GM21526 (cell line): ENCODE data around the gene NUDT6.
"Not testable (repeated sequence)": the region's sequence is repeated elsewhere in the genome, so short reads cannot be mapped to it uniquely, and the experiment has no call there.

ENCODE experiments used
- ATAC-seq: cut with Tn5 transposase; IDR thresholded peaks from one replicate; pipeline ENCODE4 v1.9.1; 2021; ENCODE audit warnings: moderate library complexity; ENCODE audit not compliant: unreplicated experiment, low FRiP score

Gene NUDT6

GRCh38 chr4:122879001-122879400, 43.4 kb downstream of the NUDT6 start:
- ATAC-seq: no peak

DNA sequence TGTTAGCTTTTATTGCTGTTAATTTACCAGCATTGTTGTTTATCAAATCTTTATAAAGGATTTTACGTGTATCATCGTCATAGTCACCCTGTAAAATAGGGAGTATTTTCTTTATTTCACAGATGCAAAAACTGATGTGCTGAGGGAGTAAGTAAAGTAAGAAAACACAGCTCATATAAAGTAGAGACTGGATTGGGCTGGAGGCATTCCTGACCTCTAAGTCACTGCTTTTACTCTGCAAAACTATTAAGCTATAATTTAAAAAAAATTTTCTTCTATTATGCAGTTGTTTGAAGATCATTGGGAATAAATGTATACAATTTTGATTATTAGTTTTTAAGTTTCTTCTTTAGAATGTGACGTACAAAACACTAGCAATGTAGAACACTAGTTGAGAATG, 45.9 kb downstream of the NUDT6 start:
- no peak for ATAC-seq

DNA sequence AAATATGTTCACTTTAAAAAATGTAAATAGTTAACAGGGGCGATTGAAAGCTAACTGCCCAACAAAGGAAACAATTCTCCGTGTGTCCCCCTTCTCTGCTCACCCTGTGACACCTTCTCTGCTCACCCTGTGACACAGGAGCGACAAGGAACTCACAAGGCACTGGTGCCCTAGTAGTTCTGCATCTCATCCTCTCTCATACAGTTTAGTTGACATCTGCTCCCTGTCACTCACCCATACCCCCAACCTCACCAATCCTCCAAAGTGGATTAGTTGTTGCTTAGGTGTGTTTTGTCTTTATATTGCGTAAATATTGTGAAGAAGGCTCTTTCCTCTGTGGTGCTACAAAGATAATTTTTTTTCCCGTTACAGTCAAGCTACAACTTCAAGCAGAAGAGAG, 46.4 kb downstream of the NUDT6 start:
- no peak for ATAC-seq

DNA sequence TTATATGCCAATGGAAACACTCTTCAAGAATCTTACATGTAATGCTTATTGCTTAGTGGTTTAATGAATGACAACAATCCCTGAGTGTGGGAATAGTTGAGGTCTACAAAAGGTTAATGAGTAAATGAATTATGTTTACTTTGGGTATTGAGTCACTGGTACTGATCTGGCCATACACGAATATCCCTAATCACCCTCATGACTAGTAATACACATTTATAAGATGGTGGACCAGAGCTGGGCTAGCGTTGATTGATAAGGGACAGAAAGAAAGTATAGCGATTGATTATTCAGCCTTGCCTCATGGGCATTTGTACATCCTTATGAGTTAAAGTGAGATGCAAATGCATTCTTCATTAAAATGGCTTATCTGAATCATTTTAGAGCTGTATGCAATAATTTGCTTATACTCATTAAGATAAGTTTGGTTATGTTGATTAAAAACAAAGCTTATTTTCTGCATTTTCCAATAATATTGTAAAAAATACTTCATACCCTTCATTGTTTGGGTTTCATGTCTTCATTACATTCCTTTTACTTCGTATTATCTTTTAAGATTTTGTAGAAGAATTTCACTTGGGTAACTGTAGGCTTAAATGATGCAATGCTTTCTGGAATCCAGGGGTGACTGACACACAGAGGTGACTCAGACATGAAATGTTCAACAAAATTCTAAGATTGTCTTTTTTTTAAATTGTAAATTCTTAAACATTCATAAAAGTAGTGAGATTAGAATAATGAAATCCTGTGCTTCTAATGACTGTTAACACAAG, 48.4 kb downstream of the NUDT6 start:
- ATAC-seq: no peak

- no peak for ATAC-seq
These were observed 49.3 kb downstream of the NUDT6 start for GRCh38 chr4:122873146-122873545.

GRCh38 chr4:122868235-122868634, 54.2 kb downstream of the NUDT6 start:
- ATAC-seq: not testable (repeated sequence)

GRCh38 chr4:122865425-122865824, 57.0 kb downstream of the NUDT6 start:
- no peak for ATAC-seq

DNA sequence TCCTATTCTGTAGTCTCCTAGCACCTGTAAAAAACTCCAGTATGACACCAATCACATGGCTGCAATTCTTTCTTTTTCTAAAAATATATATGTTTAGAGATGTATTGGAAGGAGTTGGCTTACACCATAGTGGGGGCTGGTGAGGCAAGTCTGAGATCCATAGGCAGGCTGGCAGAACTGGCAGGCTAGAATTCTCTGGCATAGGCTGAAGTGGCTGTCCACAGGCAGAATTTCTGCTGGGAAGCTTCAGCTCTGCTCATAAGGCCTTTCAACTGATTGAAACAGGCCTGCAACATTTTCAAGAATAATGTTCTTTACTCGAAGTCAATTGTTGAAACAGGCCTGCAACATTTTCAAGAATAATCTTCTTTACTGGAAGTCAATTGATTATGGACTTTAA, 58.8 kb downstream of the NUDT6 start:
- ATAC-seq: no peak

DNA sequence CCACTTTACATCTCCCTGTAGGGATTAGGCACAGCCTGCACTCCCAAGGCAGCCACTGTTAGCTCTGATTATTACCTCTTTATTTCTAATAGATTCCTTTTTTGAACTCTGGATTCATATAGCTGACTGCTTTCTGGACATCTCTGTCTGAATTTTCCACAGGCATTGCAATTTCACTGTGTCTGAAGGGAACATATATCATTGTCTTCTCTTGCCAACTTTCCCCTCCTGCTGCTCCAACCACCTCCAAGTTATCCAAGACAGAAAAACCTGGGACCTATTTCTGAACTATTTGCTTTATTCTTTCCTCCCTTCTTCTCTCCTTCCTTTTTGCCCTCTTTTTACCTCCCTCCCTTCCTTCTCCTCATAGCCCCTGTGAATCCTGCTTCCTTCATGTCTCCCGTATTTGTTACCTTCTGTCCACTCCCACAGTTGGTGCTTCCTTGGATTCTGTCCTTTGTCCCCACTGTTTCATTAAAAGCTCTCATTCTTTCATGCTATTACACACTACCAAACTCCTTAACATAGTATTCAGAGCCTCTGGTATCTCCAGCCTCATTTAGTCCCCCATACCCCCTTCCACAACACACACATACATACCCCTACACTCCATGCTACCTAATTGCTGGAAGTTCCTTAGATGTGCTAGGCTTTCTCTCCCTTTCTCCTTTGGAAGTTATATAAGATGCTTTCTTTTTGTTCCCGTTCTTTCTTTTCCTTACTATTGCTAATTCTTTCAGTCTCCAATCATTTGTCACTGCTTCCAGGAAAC, 61.0 kb downstream of the NUDT6 start:
- no peak for ATAC-seq

DNA sequence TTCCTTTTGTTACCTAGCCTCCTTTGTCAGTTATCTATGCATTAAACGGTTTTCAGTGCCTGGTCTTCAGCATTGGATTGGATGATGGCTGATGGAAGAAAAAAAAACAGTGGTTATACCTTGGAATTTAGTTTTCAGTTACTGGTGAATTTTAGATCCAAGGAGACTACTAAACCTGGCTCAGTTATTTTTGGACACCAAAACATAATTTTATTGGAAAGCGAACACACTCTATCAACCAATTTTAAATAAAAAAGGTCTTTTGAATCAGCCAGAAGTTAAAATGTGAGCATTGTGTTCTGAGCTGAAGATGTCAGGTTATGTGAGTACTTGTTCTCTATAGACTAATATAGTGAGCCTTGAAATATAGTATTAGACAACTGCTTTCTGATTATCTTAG, 63.7 kb downstream of the NUDT6 start:
- ATAC-seq: no peak

DNA sequence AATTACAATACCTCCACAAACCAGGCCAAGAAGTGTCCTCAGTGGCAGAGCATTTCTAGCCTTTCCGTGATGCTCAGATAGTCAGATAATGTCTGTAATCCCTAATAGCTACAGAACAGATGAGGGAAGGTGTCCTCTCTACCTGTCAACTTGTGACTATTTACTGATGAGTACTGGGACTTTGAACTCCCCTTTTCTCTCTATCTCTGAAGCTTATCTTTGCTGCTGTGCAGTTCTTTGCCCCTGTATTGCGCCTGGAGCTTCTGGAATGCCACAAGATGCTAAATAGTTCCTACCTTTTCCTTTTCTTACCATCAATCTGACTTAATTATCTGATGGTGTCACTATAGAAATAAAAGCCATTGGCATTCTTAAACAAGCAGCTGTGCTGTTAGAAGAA, 65.2 kb downstream of the NUDT6 start:
- ATAC-seq: no peak

- no peak for ATAC-seq
These were observed 67.0 kb downstream of the NUDT6 start for GRCh38 chr4:122855353-122855890.

- ATAC-seq: no peak
These were observed 67.7 kb downstream of the NUDT6 start for GRCh38 chr4:122854447-122855352.

- ATAC-seq: no peak
These were observed 70.8 kb downstream of the NUDT6 start for GRCh38 chr4:122851568-122851967.

DNA sequence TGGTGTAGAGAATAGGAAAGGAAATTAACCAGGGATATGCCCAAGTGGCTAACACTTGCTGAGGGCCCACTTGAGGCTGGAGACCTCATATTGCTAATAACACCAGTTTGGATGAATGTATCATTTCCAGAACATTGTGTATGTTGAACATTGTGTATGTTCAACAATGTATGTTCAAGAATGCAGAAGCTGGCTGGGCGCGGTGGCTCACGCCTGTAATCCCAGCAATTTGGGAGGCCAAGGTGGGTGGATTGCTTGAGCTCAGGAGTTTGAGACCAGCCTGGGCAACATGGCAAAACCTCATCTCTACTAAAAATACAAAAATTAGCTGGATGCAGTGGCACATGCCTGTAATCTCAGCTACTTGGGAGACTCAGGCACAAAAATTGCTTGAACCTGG, 72.6 kb downstream of the NUDT6 start:
- not testable (repeated sequence) for ATAC-seq

GRCh38 chr4:122847931-122848330, 74.5 kb downstream of the NUDT6 start:
- ATAC-seq: no peak

DNA sequence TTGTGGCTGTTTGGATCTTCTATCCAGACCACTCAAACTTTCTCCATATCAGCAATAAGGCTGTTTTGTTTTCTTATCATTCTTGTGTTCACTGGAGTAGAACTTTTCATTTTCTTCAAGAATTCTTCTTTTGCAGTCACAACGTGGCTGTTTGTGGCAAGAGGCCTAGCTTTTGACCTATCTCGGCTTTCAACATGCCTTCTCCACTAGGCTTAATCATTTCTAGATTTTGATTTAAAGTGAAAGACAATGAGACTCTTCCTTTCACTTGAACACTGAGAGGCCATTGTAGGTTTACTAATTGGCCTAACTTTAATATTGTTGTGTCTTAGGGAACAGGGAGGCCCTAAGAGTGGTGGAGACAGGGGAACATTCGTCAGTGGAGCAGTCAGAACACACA, 76.6 kb downstream of the NUDT6 start:
- ATAC-seq: no peak

- no peak for ATAC-seq
These were observed 77.3 kb downstream of the NUDT6 start for GRCh38 chr4:122845066-122845465.

DNA sequence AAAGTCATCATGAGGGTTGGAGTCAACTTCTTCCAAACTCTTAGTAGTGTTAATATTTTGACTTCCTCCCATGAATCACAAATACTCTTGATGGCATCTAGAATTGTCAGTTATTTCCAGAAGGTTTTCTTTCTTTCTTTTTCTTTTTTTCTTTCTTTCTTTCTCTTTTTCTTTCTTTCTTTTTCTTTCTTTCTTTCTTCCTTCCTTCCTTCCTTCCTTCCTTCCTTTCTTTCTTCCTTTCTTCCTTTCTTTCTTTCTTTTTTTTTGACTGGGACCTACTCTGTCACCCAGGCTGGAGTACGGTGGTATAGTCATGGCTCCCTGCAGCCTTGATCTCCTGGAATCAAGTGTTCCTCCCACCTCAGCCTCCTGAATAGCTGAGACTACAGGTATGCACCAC, 78.0 kb downstream of the NUDT6 start:
- ATAC-seq: not testable (repeated sequence)

GRCh38 chr4:122842984-122843531, 79.3 kb downstream of the NUDT6 start:
- ATAC-seq: no peak
